Measurements from ENCODE around the gene KATNB1.

GRCh38 chr16:57736419-57737351, 1.1 kb downstream of the KATNB1 start:
- TF ChIP-seq ZNF384 (IDR thresholded peaks at IDR 0.05) (no peak), BHLHE40 (IDR thresholded peaks at IDR 0.05; ENCODE audit: borderline replicate concordance) (no peak), L3MBTL2 (conservative IDR thresholded peaks at IDR 0.05) (no peak), ARNT (IDR thresholded peaks at IDR 0.05) (no peak)

Measured in HEK293T (cell line).